HG03135 (cell line): Measurements from ENCODE around the gene TRIM7.
"Not testable (repeated sequence)": the region's sequence is repeated elsewhere in the genome, so short reads cannot be mapped to it uniquely, and the experiment has no call there.

Source experiments
- ATAC-seq: cut with Tn5 transposase; IDR thresholded peaks from one replicate; pipeline ENCODE4 v1.9.1; 2021; ENCODE audit warnings: mild to moderate bottlenecking, moderate library complexity; ENCODE audit not compliant: unreplicated experiment

TRIM7 gene

GRCh38 chr5:181194489-181195248 lies 10.3 kb downstream of the TRIM7 start:
- no peak for ATAC-seq

GRCh38 chr5:181193656-181194055 lies 11.3 kb downstream of the TRIM7 start:
- no peak for ATAC-seq

DNA sequence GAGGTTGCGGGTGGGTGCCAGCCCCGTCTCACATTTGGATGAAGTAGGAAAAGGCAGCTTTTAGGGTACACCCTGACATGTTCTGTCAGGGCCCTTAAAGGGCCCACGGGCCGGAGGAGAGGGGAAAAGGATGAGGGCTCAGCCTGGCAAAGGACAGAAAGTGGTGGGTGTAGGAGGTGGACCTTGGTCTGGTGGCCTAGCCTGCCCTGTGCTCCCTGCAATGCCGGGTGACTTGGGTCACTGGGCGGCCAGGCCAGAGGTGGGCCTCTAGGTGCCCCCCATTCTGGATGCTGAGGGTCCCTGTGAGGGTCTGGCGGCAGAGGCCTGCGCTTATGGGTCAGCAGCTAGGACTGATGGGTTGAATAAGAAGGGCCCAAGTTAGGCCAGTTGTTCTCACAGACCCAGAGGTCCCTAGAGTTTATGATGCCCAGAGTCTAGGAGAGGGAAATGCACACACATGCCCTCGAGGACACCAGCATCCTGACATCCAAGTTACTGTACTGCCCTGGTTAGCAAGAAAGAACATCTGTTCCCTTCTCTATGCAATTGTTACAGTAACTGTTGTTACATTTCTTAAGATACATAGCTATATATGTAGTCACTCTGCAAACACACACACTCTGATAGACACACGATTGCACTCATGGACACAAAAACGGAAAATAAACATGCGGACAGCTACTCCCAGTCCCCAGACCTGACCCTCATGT lies 12.5 kb downstream of the TRIM7 start:
- no peak for ATAC-seq

- peak; percentile 49 for ATAC-seq
Observed at GRCh38 chr5:181191526-181192336, 13.3 kb downstream of the TRIM7 start.

DNA sequence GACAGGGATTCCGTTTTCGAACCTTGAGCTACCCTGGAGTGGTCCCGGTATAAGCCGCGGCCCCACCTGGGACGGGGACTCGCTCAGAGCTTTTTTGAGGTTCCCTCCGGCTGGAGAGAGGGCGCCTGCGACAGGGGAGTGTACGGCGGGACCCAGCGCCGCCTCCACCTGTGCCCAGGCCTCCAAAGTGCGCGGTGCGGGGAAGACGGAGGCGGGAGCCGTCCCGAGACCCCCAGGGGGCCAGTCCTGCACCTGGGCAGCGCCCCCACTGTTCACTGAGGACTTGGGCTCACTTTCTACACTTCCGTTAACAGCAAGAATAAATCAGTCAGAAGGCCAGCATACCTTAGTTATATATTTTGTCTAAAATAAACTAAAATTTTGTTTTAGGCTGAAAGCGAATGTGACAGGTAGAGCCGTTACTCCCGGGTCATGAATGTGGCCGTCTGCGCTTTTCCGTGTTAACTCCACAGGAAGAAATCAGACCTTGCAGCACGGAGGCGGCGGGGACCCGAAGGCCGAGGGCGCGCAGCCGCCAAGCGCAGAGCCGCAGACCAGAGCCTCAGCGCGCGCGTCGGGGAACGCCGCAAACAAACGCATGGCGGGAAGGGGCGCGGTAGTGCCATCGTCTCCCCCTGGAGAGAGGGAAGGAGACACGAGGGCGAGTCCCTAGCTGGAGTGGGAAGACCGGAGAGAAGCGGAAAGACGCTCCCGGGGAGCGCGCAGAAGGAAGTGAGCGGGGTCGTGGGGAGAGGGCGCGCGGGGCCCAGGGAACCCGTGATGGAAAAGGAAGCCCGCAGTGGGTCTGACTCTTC lies 14.1 kb downstream of the TRIM7 start:
- ATAC-seq: peak; percentile 5

DNA sequence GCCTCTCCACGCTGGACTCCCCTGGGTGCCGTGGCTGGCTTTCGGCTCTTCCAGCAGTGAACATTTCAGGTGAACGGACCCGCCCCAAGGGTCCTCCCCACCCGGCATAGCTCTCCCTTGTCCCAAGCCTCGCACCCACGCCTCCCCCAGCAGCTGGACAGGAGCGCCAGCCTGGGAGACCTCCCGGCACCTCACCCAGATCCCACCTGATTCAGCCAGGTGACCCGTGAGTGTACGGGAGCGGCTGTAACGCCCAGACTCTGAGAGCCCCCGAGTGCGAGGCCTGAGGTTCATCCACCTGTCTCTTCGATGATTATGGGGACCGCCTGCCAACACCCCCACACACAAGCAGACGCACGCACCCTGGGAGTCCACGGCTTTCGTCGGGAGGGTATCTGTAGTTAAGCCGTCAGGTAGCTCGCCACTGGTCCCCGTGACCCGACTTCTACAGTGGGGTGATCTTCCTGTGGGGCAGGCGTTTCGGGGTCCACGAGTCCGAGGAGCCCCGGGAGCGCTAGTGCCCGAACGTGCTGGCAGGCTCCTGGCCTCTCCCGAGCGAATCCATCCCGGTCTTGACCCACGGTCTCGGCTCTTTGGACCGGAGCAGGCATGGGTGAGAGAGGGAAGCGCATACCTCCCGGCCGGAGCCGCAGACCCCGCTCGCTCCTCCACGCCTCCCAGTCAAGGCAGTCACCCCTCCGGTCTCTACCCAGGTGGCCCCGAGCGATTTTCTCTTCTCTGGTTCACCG lies 14.9 kb downstream of the TRIM7 start:
- no peak for ATAC-seq

DNA sequence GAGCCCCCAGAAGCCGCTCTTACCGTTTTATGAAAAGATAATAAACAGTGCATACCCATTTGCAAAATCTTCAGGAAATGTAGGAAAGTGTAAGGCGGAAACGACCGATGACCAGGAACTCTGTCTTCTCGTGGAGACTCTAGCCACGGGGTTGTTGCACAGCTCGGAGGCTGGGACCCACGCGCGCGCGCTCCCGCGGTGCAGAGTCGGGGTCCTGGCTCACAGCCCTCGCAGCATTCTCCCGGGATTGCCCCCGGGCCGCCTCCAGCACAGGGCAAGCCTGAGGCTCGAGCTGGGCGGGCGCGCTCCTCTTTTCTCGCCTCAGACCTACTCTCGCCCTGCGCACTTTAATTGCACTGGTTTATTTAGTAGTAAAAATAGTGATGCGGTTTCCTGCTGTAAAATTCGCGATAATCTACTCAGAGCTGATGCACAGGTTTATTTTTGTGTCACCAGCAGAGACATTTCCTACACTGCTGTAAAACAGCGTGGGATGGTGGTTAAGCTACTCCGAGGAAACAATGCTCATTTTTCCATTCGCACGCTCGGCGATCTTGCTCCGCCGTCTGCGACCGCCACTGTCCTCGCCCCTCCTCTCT lies 15.5 kb downstream of the TRIM7 start:
- no peak for ATAC-seq

DNA sequence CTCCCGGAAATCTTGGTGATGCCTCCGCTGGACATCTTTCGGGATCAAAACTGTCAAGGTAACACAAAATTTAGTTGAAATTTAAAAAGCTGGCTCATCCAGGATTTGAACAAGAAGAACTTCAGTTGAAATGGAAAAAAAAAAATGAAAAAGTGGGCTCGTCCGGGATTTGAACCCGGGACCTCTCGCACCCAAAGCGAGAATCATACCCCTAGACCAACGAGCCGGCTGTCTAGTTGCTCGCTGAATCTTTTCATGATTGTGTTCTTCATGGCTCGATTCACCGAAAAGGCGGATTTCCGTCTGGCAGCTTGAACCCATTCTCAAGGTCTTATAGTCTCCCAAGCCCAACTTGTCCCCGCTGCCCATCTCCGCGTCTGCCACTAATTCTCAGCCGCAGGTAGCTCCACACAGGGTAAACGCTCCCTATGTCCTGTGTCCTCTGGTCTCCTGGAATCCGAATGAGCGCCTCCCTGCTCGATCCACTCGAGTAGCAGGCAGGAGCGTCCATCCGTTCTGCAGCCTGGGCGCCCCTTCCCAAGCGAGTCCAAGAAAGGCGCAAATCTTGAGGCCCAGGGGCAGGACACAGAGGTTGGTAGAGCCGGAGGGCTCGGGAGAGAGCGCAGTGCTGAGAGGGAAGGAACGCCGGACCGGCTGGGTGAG lies 16.2 kb downstream of the TRIM7 start:
- no peak for ATAC-seq

- ATAC-seq: no peak
Observed at GRCh38 chr5:181187500-181188213, 17.3 kb downstream of the TRIM7 start.

GRCh38 chr5:181186986-181187499 lies 18.0 kb downstream of the TRIM7 start:
- no peak for ATAC-seq

GRCh38 chr5:181186022-181186421 lies 19.0 kb downstream of the TRIM7 start:
- no peak for ATAC-seq

- ATAC-seq: no peak
Observed at GRCh38 chr5:181185560-181185959, 19.4 kb downstream of the TRIM7 start.

DNA sequence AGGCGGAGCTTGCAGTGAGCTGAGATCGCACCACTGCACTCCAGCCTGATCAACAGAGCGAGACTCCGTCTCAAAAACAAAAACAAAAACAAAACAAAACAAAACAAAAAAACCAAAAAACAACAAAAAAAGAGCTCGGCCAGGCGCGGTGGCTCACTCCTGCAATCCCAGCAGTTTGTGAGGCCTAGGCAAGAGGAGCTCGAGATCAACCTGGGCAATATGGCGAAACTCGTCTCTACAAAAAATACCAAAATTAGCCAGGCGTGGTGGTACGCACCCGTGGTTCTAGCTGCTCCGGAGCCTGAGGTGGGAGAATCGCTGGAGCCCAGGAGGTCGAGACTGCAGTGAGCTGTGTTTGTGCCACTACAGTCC lies 20.2 kb downstream of the TRIM7 start:
- ATAC-seq: no peak

DNA sequence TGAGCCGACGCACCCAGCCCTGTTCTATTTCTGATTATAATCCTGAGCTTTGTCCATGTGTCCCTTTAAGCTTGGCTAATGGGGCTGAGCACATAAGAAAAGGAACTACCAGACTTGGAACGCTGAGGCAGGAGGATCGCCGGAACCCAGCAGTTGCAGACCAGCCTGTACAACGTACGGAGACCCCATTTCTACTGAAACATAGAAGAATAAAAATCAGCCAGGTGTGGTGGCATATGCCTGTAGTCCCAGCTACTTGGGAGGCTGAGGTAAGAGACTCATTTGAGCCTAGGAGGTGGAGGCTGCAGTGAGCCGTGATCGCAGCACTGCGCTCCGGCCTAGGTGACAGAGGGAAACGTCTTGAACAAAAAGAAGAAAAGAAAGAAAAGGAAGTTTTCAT lies 22.3 kb downstream of the TRIM7 start:
- ATAC-seq: no peak

DNA sequence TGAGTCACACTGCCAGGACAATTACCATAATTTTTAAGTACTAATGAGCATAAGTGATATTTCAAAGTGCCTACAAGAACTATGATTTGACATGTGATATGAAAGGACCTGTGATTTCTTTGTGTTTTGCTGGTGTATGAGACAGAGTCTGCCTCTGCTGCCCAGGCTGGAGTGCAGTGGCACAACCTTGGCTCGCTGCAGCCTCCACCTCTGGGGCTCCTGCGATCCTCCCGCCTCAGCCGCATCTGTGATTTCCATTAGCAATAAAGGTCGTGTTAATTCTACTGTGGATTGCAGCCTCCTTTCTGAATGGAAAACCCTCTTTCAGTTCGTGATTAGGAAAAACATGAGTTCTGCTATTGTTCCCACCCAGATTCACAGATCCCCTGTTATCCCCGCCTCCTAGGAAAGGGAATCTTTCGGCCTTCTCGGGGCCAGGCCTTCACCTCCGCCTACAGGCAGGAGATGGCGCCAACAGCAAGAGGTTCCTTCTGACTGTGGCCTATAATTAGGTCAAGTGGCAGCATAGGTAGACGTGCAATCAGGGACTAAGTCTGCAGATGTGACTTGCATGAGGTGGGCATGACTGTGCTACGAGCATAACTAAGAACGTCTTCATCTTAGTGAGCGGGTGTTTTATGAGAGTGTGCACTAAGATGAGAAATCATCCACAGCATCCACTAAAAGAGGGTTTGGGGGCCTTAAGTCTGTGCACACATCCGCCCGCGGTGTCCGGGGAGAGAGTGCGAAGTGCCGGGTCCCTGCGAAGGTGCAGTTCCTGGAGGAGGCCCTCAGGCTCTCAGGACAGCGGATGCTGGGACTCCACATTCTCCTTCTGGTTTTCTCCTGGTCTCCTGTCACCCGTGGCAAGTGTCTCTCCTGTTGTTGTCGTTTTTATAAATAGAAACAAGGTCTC lies 23.1 kb downstream of the TRIM7 start:
- peak; percentile 66 for ATAC-seq

DNA sequence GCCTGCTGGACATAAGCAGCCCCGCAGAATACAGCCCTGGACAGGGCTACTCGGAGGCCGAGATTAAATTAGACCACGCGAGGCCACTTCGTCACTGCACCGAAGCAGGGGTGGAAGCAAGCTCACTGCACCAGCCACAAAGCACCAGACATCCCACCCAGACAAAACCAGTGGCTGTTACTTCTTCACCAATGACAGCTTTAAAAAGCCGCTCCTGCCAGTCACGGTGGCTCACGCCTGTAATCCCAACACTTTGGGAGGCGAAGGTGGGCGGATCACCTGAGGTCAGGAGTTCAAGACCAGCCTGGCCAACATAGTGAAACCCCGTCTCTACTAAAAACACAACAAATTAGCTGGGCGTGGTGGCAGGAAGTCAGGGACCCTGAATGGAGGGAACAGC lies 27.4 kb downstream of the TRIM7 start:
- not testable (repeated sequence) for ATAC-seq

DNA sequence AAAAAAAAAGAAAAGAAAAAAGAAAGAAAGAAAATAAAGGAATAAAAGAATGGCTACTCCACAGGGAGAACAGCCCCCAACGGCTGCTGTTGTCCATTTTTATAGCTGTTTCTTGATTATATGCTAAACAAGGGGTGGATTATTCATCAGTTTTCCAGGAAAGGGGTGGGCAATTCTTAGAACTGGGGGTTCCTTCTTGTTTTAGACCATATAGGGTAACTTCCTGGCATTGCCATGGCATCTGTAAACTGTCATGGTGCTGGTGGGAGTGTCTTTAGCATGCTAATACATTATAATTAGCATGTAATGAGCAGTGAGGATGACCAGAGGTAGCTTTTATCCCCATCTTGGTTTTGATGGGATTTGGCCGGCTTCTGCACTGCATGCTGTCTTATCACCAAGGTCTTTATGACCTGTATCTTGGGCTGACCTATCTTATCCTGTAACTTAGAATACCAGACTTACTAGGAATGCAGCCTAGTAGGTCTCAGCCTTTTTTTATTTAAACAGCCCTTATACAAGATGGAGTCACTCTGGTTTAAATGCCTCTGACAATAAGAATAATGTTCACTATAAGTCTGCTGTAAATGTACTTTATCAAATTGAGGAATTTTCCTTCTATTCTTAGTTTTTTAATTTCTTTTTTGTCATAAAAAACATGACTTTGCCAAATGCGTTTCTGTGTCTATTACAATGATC lies 28.6 kb downstream of the TRIM7 start:
- ATAC-seq: no peak
